ENCODE measurements around the gene ZNF764.
"Not testable (repeated sequence)": the region's sequence is repeated elsewhere in the genome, so short reads cannot be mapped to it uniquely, and the experiment has no call there.

Gene ZNF764

DNA sequence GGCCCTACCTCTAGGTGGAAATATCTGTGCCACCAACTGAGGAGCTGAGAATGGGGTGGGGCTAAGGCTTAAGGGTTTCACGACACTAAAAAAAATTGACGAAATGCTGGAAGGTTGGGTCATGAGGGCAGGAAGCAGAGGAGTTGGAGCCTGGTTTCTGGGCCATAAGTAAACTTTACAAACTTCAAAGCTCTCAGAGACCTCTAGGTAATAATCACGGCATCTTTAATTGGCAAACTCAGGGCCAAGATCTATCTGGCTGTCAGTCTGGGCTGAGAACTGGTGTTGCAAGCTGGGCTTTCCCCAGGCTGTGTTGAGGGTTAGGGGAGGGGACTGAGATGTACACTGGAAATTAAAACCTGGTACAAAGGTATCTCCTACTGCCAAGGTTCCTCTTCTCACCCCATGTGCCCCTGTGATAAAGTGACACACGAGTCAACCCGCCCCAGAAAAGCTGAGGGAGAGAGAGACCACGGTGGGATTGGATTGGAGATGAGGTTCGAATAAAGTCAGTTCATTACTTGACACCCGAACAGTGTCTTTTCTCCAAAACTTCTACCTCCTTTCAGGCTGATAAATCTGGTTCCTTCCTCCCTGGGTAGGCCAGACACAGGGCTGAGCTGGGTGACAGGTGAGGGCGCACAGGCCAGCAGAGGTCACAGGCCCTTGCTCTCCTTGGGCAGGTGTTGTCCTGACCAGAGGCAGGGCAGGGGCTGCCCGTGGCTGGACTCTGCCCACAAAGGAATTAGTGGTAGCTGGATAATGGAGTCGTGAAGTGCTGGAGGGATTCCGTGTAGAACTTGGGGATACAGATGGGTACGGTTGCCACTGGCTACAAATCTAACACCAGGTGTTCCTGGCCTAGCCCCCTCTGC is 27.8 kb downstream of the ZNF764 start:
- DNase-seq (ENCODE audit: extremely low spot score, insufficient read length, low read depth) (no peak), FAIRE-seq (no peak)

DNA sequence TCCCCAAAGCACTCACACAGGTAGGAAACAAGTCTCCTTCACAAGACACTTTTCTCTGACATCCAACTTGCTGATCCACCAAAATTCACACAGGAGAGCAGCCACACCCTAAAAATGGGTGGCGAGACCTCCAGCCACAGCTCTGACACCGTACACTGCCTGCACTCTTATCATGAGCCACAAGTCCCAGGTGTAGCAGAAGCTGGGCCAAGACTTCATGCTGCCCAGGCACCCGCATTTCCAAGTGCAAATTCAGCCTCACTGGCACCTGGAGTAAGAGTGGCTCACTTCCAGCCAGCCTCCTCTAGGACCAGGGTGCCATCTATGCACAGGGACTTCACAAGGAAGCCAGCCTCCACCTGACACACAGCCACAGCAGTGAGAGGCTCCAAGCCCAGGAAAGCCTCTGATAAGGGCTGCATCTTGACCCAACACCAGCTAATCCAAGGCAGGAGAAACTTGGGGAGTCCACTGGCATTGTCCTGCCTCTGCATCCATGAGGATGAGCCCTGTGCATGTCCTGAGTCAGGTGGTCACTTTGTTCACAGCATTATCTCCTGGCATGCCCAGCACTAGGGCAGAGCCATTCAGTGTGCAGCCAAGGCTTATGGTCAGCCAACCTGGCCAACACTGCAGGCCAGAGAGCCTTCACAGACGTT is 29.2 kb downstream of the ZNF764 start:
- FAIRE-seq (no peak), DNase-seq (ENCODE audit: extremely low spot score, insufficient read length, low read depth) (no peak)

DNA sequence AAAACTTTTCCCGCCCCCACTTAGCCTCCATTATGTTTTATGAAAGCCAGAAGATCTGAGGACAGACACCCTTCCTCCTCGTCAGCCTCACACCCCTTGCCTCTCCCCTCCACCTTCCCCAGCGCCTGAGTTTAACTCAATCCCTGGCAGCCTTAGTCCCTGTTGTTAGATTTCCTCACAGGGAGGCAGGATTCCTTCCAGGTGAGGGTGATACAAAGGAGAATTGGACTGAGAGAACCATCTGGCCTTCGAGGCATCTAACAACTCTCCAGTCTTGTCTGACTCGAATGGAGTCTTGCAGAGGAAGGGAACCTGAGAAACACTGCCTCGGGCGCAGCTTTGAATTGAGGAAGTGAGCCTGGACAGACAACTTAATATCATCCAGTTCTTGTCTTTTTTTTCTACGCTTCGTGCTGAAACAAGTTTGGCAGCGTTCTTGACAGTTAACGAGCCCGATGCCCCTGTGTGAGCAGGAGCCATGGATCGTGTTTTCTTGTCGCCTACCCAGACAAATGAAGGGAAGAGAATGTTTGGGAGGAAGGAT is 30.5 kb downstream of the ZNF764 start:
- FAIRE-seq (no peak), DNase-seq (ENCODE audit: extremely low spot score, insufficient read length, low read depth) (peak; percentile 32)

DNA sequence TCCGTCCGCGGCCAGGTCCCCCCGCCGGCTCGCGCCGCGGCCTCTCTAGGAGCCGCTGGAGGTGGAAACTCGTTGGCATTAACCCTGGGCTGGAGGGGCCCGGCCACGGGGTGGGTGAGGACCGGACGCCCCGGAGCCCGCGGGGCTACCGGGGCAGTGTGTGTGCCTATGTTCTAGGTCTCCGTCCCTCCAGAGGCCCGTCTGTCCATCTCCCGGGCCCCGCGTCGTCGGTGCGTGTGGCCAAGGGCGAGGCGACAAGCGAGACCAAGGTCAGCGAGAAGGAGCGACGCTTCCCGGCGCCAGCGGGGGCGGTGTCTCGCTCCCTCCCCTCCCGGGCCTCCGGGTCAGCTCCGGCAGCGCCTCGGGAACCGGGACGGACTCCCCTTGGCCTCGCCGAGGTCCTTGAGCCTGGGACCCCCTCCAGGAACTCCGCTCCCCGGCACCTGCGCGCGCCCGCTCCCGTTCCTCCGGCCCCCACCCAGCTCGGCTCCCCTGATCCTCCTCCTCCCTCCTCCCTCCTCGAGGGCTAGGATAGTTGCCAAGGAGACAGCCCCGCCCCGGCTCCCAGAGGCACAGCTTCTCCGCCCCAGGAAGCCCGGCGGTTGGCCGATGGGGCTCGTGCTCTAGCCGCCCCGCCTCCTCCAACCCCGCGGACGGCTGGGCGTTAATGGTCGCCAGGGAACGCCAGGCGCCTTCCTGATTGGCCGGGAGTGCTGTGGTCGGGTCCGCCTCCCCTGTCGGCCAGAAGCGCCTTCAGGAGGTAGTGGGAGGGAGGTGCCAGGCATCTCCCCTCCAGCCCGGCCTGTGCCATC is 31.1 kb downstream of the ZNF764 start:
- DNase-seq (ENCODE audit: extremely low spot score, insufficient read length, low read depth) = peak; percentile 91
- peak; percentile 96 for FAIRE-seq

DNA sequence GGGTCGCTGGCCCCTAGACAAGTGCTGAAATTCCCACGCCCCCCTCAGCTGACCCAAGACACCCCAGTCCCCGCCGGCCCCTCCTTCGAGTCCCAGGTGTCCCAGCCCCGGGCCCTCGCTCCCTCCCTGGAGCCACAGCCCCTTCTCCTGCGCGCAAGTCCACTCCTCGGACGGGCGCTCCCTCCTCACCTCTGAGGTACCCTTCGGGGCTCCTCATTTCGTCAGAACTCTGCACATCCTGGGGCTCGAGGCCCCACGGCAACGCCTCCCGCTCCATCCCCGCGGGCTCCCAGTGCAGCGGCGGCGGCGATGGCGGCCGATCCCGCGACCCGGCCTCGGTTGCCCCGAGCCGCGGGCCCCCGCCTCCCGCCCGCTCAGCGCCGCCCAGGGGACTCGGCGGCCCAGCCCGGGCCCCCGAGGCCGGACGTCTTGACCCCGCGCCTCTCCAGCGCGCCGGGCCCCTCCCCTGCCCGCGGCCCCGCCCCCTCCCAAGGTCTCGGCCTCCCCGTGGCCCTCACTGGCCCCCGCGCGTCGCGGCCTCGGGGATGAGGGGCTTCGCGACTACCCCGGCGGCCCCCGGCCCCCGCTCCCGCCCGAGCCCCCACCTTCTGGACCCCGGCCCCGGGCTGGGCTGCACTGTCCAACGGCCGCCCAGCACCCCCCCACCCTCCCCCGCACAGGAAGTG is 31.9 kb downstream of the ZNF764 start, which contains the start of gene ZNF768:
TSS of gene ZNF768 (minus strand) at position 430 of the 686 bp plus-strand sequence. CDS start at position 277, 153 bp downstream.
- no peak for FAIRE-seq
- peak; percentile 38 for DNase-seq (ENCODE audit: extremely low spot score, insufficient read length, low read depth)

DNA sequence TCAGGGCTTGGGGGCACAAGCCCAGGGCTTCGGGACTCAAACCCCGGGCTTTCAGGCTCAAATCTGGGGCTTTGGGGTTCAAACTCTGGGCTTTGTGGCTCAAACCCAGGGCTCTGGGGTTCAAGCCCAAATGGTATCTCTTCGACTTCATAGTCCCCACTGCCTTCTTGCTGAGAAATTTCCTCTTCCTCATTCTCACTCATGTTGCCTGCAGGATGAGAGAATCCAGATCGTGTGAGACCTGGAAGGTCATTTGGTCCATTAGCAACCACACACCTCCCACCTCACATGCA is 32.4 kb downstream of the ZNF764 start:
- FAIRE-seq = no peak
- DNase-seq (ENCODE audit: extremely low spot score, insufficient read length, low read depth) = no peak

DNA sequence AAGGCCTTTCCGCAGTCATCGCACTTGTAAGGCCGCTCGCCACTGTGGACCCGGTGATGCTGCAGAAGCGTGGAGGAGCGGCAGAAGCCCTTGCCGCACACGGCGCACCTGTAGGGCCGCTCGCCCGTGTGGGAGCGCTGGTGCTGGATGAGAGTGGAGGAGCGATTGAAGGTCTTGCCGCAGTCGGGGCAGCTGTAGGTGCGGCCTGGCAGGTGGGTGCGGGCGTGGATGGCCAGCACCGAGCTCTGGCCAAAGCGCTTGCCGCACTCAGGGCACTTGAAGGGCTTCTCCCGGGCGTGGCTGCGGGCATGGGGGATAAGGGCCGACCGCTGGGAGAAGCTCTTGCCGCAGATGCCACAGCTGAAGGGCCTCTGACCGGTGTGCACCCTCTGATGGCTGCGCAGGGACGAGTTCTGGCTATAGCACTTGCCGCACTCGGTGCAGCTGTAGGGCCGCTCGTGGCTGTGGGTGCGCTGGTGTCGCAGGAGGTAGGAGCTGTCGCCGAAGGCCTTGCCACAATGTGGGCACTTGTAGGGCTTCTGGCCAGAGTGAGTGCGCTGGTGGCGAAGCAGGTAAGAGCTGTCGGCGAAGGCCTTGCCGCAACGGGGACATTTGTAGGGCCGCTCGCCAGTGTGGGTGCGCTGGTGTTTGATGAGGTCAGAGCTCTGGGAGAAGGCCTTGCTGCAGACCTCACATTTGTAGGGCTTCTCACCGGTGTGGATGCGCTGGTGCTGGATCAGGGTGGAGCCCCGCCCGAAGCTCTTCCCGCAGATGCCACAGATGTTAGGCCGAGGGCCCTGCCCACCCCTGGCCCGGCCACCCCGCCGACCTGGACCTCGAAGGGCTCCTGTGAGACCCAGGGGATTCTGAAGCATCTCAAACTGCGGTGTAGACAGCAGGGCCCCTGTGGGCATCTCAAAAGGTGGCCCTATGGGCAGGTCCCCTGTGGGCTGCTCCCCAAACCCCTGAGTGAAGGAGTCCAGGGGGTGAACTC is 33.3 kb downstream of the ZNF764 start:
- no peak for DNase-seq (ENCODE audit: extremely low spot score, insufficient read length, low read depth)
- FAIRE-seq = no peak

DNA sequence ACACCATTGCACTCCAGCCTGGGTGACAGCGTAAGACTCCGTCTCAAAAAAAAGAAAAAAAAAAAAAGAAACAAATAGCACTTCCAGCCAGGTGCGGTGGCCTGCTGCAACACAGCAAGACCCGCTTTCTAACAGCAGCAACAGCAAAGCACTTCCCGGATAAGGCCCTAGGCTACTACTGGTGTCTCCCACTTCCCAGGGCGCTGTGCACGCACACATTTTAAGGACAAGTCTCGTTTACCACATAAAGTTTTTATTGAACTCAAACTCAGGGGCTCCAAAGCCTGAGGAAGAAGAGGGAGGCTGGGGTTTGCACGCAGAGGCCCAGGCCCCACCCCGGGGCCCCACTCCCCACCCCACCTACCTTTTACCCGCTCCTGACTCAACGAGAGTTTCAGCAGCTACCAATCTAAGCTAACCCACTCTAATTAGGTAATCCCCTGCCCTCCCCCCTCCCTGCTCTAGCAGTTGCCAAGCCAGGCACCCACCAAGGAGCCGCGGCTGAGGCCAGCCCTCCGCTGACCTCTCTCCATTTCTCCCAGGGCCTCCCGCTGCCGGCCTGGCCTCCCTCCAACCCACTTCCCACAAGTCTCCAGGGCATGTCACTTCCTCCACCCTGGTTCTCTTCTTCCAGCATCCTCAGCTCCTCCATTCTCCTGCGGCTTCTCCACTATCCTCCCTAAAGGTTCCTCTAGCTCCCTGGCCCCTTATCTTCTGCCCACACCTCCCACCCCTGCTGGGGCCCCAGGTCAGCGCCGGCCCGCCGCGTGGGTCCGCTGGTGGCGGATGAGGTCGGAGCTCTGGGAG is 34.2 kb downstream of the ZNF764 start:
- DNase-seq (ENCODE audit: extremely low spot score, insufficient read length, low read depth) = no peak
- FAIRE-seq = no peak

DNA sequence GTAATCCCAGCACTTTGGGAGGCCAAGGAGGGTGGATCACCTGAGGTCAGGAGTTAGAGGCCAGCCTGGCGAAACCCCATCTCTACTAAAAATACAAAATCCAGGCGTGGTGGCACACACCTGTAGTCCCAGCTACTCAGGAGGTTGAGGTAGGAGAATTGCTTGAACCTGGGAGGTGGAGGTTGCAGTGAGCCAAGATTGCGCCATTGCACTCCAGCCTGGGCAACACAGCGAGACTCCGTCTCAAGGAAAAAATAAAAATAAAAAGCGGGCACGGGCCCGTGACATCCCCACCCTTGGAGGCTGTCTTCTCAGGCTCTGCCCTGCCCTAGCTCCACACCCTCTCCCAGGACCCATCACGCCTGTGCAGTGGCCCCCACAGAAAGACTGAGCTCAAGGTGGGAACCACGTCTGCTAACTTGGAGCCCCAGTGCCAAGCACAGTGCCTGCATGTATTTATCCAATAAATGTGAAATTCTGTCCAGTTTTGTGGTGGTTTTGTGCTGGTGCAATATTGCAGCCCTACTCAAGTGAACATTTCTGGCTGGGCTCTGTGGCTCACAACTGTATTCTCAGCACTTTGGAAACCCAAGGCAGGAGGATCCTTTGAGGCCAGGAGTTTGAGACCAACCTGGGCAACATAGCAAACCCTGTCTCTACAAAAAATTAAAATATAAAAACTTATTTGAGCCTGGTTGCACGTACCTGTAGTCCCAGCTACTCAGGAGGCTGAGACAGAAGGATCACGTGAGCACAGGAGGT is 35.3 kb downstream of the ZNF764 start:
- not testable (repeated sequence) for DNase-seq (ENCODE audit: extremely low spot score, insufficient read length, low read depth); FAIRE-seq

DNA sequence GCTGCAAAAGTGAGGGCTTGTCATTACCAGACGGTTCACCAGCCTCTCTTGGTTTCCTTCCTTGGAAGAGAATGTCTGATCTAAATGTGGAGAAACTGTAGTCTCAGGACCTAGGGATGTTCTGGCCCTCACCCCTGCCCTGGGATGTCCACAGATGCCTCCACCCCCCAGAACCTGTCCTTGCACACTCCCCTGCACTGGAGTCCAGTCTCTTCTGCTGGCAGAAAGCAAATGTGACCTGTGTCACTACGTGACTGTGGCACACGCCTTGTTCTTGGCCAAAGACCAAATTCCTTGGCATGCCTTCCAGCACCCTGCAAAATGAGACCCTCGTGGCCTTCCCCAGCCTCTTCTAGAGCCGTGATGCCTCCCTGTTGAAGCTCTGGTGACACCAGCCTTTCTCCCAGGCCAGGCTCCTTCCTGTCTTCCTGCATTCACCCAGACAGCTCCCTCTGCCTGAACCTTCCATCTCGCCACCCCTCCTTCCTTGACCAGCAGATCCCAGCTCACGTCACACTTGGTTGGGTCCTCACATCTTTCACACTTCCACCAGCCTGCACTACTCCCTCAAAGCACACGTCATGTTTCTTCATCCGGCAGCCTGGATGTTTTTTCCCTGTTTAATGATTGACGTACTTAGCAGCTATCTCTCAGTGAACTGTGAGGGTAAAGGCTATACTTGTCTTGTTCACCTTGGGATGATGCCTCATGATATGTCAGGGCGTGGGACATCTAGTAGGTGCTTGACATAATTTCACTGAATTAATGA is 36.1 kb downstream of the ZNF764 start:
- no peak for FAIRE-seq
- no peak for DNase-seq (ENCODE audit: extremely low spot score, insufficient read length, low read depth)

DNA sequence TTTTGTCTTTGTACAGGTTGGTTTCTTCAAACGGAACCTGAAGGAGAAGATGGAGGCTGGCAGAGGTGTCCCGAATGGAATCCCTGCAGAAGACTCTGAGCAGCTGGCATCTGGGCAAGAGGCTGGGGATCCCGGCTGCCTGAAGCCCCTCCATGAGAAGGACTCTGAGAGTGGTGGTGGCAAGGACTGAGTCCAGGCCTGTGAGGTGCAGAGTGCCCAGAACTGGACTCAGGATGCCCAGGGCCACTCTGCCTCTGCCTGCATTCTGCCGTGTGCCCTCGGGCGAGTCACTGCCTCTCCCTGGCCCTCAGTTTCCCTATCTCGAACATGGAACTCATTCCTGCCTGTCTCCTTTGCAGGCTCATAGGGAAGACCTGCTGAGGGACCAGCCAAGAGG is 36.7 kb downstream of the ZNF764 start:
- no peak for FAIRE-seq
- no peak for DNase-seq (ENCODE audit: extremely low spot score, insufficient read length, low read depth)

DNA sequence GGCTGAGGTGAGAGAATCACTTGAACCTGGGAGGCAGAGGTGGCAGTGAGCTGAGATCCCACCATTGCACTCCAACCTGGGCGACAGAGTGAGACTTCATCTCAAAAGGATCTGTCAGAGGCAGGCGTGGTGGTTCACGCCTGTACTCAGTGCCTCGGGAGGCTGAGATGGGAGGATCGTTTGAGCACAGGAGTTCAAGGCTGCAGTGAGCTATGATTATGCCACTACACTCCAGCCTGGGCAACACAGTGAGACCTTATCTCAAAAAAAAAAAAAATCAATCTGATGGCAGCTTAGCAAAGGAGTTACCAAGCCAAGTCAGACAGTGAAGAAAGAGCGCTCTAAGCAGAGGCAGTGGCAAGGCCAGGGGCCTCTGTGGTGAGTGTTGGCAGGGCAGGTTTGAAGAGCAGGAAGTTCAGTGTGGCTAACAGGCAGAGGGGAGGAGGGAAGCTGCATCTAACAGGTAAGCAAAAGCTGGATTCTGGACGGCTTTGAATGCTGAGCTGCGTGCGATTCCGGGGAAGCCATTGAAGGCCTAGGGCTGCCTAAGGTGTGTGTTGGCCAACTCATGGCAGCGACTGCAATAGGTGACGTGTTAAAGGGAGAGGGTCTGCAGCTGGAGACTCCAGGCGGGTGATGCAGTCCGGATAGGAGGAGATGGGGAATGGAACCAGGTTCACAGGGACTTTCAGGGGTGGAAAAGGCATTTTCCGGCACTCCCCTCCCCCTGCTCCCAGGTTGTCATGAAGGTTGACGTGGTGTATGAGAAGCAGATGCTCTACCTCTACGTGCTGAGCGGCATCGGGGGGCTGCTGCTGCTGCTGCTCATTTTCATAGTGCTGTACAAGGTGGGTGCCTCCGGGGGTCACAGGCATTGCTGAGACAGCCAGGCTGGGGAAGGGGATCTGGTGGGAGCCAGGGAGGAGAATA is 38.8 kb downstream of the ZNF764 start:
- FAIRE-seq (no peak), DNase-seq (ENCODE audit: extremely low spot score, insufficient read length, low read depth) (no peak)

DNA sequence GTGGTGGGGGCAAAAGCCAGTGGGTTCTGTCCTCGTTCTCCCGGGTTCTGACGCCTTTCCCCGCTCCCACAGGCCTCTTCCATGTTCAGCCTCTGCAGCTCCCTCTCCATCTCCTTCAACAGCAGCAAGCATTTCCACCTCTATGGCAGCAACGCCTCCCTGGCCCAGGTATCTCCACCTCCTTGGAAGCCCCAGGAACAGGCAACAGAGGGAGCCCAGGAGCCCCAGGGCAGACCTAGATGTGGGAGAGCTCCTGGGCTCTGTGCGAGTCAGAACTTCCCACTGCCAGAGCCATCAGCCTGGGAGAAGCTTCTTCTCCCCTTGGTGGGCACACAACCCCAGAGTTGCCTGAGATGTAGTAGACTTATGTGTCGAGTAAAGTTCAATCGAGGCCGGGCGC is 39.6 kb downstream of the ZNF764 start:
- no peak for FAIRE-seq
- no peak for DNase-seq (ENCODE audit: extremely low spot score, insufficient read length, low read depth)

DNA sequence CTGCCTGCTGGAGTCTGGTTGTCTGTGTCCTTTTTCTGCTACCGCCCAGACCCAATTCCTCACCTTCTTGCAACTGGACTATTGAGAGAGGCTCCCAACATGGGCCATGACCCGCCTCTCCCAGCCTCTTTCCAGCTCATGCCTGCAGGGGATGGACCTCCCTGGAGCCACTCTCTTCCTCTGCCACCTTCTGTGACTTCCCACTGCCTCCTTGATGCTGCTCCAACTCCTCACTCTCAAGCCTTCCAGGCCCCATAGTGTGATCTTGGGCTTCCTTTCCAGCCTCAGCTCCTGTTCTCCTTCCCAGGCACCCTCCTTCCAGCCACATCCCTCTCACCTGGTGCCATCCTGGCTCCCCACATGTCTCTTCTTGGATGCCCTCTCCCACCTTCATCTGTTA is 42.9 kb downstream of the ZNF764 start:
- FAIRE-seq (no peak), DNase-seq (ENCODE audit: extremely low spot score, insufficient read length, low read depth) (no peak)

DNA sequence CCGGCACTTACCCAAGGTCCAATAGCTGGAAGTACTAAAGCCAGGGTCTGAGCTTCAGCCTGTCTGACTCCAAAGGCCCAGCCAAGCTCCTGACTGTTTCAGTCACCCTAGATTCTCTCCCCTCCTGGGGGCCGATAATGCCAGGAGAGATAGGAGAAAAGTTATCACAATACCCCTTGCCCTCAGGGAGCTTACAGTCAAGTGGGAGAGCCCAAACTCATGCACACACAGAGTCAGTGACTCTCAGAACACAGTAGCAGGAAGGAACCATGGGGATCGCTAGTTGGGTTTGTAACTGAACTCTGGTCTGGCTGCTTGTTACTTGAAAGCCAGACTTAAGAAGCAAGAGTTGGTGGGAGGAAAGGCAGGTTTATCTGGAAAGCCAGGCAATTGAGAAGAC is 46.7 kb downstream of the ZNF764 start:
- FAIRE-seq = no peak
- no peak for DNase-seq (ENCODE audit: extremely low spot score, insufficient read length, low read depth)

Measured in GM18507 (cell line).